Skin of body (tissue), 2 donors: ENCODE results near the gene REEP3. TPM values are rescaled to one million over a fixed set of nuclear protein-coding genes. Genes with fewer than 3 reads are reported as not detected.
A peak's percentile ranks its signal among the peaks of the same experiment; 100 is the strongest.
"Not testable (repeated sequence)": the region's sequence is repeated elsewhere in the genome, so short reads cannot be mapped to it uniquely, and the experiment has no call there.

ENCODE experiments used
- DNase-seq: peaks from one replicate; lab custom pipeline; 2025; lab: John Stamatoyannopoulos, UW
- total RNA-seq: library from RNA; depleted of rRNA; stranded (reverse); fragments of >200 nt; gene quantifications from one replicate; pipeline ENCODE4 v1.2.3, GENCODE V29; 2014

Gene REEP3
- total RNA-seq, 1 donor from 2014 or later = 31.4 TPM

GRCh38 chr10:63628526-63629362, 107.5 kb downstream of the REEP3 start:
- peak; percentile 94 for DNase-seq

- peak; percentile 97 for DNase-seq
Measured at GRCh38 chr10:63629363-63630084, 108.3 kb downstream of the REEP3 start.

- peak; percentile 97 for DNase-seq
Measured at GRCh38 chr10:63630085-63630930, 109.1 kb downstream of the REEP3 start.

- DNase-seq = no peak
Measured at GRCh38 chr10:63630931-63631680, 109.9 kb downstream of the REEP3 start.

- DNase-seq = no peak
Measured at GRCh38 chr10:63631991-63632390, 110.8 kb downstream of the REEP3 start.

GRCh38 chr10:63633677-63634487, 112.7 kb downstream of the REEP3 start:
- no peak for DNase-seq

GRCh38 chr10:63634488-63635065, 113.4 kb downstream of the REEP3 start:
- no peak for DNase-seq

GRCh38 chr10:63636812-63637211, 115.6 kb downstream of the REEP3 start:
- no peak for DNase-seq

GRCh38 chr10:63637901-63638327, 116.7 kb downstream of the REEP3 start:
- DNase-seq = no peak

GRCh38 chr10:63641366-63641765, 120.2 kb downstream of the REEP3 start:
- DNase-seq = no peak

- no peak for DNase-seq
Measured at GRCh38 chr10:63641799-63642198, 120.6 kb downstream of the REEP3 start.

- no peak for DNase-seq
Measured at GRCh38 chr10:63642808-63643207, 121.6 kb downstream of the REEP3 start.

GRCh38 chr10:63644418-63645142, 123.4 kb downstream of the REEP3 start:
- no peak for DNase-seq

GRCh38 chr10:63645195-63645594, 124.0 kb downstream of the REEP3 start:
- DNase-seq = no peak

- DNase-seq = no peak
Measured at GRCh38 chr10:63646491-63646890, 125.3 kb downstream of the REEP3 start.

GRCh38 chr10:63651864-63652263, 130.7 kb downstream of the REEP3 start:
- no peak for DNase-seq

- DNase-seq = no peak
Measured at GRCh38 chr10:63653747-63654146, 132.5 kb downstream of the REEP3 start.

GRCh38 chr10:63657761-63658160, 136.6 kb downstream of the REEP3 start:
- no peak for DNase-seq

GRCh38 chr10:63660941-63661340, 139.7 kb downstream of the REEP3 start:
- DNase-seq = not testable (repeated sequence)
